GOT3 (cell line): ENCODE results near the gene PLGLB1.
"Not testable (repeated sequence)": the region's sequence is repeated elsewhere in the genome, so short reads cannot be mapped to it uniquely, and the experiment has no call there.

ENCODE experiments used
- DNase-seq: peaks from one replicate; lab custom pipeline; 2025; ENCODE audit warnings: mixed read lengths; lab: John Stamatoyannopoulos, UW

Gene PLGLB1

GRCh38 chr2:87021744-87022143, at the start of gene PLGLB1:
PLGLB1 (minus strand) TSS chr2:87021844; CDS start chr2:87021783, 61 bp downstream.
- DNase-seq: not testable (repeated sequence)

GRCh38 chr2:87064305-87064704, 42.7 kb upstream of the PLGLB1 start:
- DNase-seq: not testable (repeated sequence)

GRCh38 chr2:87063431-87063830, 41.8 kb upstream of the PLGLB1 start:
- not testable (repeated sequence) for DNase-seq

GRCh38 chr2:87061519-87061918, 39.9 kb upstream of the PLGLB1 start:
- DNase-seq: not testable (repeated sequence)

GRCh38 chr2:87057606-87058005, 36.0 kb upstream of the PLGLB1 start:
- not testable (repeated sequence) for DNase-seq

GRCh38 chr2:87056843-87057242, 35.2 kb upstream of the PLGLB1 start:
- DNase-seq: not testable (repeated sequence)

GRCh38 chr2:87056435-87056834, 34.8 kb upstream of the PLGLB1 start:
- DNase-seq: not testable (repeated sequence)

- DNase-seq: not testable (repeated sequence)
These were observed 32.7 kb upstream of the PLGLB1 start for GRCh38 chr2:87054375-87054774.

- not testable (repeated sequence) for DNase-seq
These were observed 19.8 kb upstream of the PLGLB1 start for GRCh38 chr2:87041321-87041978.

- DNase-seq: not testable (repeated sequence)
These were observed 7.0 kb upstream of the PLGLB1 start for GRCh38 chr2:87028607-87029006.

- not testable (repeated sequence) for DNase-seq
These were observed 5.2 kb upstream of the PLGLB1 start for GRCh38 chr2:87026816-87027215.

- not testable (repeated sequence) for DNase-seq
These were observed 4.3 kb upstream of the PLGLB1 start for GRCh38 chr2:87025927-87026326.

GRCh38 chr2:87023988-87024615, 2.5 kb upstream of the PLGLB1 start:
- not testable (repeated sequence) for DNase-seq

GRCh38 chr2:87021043-87021442, 601 bp downstream of the PLGLB1 start:
- DNase-seq: not testable (repeated sequence)

- not testable (repeated sequence) for DNase-seq
These were observed 2.6 kb downstream of the PLGLB1 start for GRCh38 chr2:87019053-87019452.

- not testable (repeated sequence) for DNase-seq
These were observed 7.0 kb downstream of the PLGLB1 start for GRCh38 chr2:87014489-87015169.

GRCh38 chr2:87004398-87004797, 17.2 kb downstream of the PLGLB1 start:
- not testable (repeated sequence) for DNase-seq
